GM12873 (cell line): ENCODE data around the gene HIVEP3.

ENCODE experiments used
- CTCF ChIP-seq: IDR thresholded peaks from 2 replicates; pipeline ENCODE4 v1.5.1; 2012; ENCODE audit warnings: low read depth, mild to moderate bottlenecking, moderate library complexity, low read length, control low read depth; ENCODE audit not compliant: insufficient read depth; ENCODE audit errors: missing control alignments

Gene HIVEP3

GRCh38 chr1:41486371-41487125, 432.2 kb downstream of the HIVEP3 start:
- TF ChIP-seq CTCF = no peak

- TF ChIP-seq CTCF = no peak
These were observed 432.7 kb downstream of the HIVEP3 start for GRCh38 chr1:41486053-41486370.

GRCh38 chr1:41485605-41486004, 433.1 kb downstream of the HIVEP3 start:
- no peak for TF ChIP-seq CTCF

- peak; percentile 50 for TF ChIP-seq CTCF
These were observed 434.1 kb downstream of the HIVEP3 start, which contains the start of gene EDN2 for GRCh38 chr1:41484402-41485241. Gene EDN2, minus strand, starts transcription at chr1:41484683. Its CDS starts 82 bp downstream, at chr1:41484601.

DNA sequence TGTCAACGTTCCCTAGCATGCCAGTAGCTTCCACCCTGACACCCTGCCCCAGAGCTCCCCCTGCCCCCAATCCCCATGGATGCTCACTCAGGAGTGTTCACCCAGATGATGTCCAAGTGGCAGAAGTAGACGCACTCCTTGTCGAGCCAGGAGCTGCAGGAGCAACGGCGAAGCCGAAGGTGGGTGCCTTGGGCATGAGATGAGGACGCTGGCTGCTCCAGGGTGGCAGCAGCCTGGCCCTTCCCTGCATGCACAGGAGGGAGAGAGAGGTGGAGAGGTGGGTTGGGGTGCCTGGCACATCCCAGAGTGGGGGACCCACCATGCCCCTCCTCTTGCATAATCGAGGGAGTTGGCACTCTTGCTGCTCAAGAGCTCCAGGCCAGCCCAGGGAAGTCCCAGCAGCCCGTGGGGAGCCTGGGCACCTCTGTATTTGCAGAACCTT, 434.7 kb downstream of the HIVEP3 start:
- TF ChIP-seq CTCF = no peak

DNA sequence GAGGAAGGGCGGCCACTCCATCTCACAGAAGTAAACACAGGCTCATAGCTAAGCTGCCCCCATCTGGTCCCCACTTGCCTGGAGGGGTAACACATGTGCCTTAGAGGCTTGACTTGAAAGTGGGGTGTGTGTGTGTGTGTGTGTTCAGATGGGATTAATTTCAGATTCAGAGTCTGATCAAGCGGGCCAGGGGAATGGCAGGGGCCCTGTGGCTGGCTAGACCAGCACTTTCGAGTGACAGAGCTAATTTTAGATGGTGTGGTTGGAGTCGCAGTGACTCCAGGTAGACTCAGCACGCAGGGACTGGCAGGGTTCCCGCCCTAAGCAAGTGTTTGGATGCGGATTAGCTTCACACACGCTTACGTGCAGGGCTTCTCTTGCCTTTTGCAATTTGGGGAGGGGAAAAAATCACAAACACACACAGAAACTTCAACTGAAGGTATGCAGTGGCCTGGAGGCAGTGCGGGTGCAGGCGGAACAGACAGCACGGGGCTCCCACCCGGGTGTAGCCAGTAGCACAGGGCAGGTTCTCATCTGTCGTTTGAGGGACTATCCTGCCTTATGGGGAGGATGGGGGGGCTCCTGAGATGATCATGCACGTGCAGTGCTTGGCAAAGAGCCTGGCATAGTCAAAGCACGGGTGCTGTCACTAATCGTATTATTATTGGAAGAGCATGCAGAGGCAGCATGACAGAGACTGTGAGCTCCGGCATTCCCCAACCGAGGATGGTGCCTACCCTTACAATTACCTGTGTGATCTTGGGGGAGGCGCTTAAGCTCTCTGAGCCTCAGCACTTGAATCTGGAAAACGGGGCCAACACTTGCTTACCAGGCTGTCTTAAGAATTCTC, 435.5 kb downstream of the HIVEP3 start:
- no peak for TF ChIP-seq CTCF
